ENCODE measurements around the gene KPRP.

The KPRP gene

GRCh38 chr1:152752225-152752624 is 5.6 kb upstream of the KPRP start:
- Histone ChIP-seq H3K27ac (ENCODE audit: low read length) (no peak overlapping the region), H3K27me3 (ENCODE audit: insufficient read depth, low read length) (no peaks in the 10 kb centered on the region), H3K4me3 (ENCODE audit: low read length) (no peak overlapping the region), H3K36me3 (ENCODE audit: insufficient read depth, low read depth, low read length) (no peaks in the 10 kb centered on the region), H3K9me3 (ENCODE audit: insufficient read depth, low read depth, low read length) (peaks cover 45% of the 10 kb centered on the region), H3K9ac (ENCODE audit: low read depth, low read length) (no peak overlapping the region), H3K4me1 (ENCODE audit: insufficient read depth, low read length) (no peaks in the 10 kb centered on the region)

- Histone ChIP-seq H3K27ac (ENCODE audit: low read length) (no peak overlapping the region), H3K4me1 (ENCODE audit: insufficient read depth, low read length) (no peaks in the 10 kb centered on the region), H3K4me3 (ENCODE audit: low read length) (no peak overlapping the region), H3K27me3 (ENCODE audit: insufficient read depth, low read length) (no peaks in the 10 kb centered on the region), H3K9me3 (ENCODE audit: insufficient read depth, low read depth, low read length) (peaks cover 46% of the 10 kb centered on the region), H3K36me3 (ENCODE audit: insufficient read depth, low read depth, low read length) (no peaks in the 10 kb centered on the region), H3K9ac (ENCODE audit: low read depth, low read length) (no peak overlapping the region)
These were observed 4.2 kb upstream of the KPRP start for GRCh38 chr1:152753586-152753985.

GRCh38 chr1:152756872-152757271 is 953 bp upstream of the KPRP start:
- H3K27me3 ChIP-seq (ENCODE audit: insufficient read depth, low read length) = no peaks in the 10 kb centered on the region

GRCh38 chr1:152758636-152759035 is 811 bp downstream of the KPRP start:
- Histone ChIP-seq H3K4me3 (ENCODE audit: low read length) (no peak overlapping the region), H3K9me3 (ENCODE audit: insufficient read depth, low read depth, low read length) (peaks cover 68% of the 10 kb centered on the region), H3K27me3 (ENCODE audit: insufficient read depth, low read length) (no peaks in the 10 kb centered on the region), H3K4me1 (ENCODE audit: insufficient read depth, low read length) (no peaks in the 10 kb centered on the region), H3K36me3 (ENCODE audit: insufficient read depth, low read depth, low read length) (no peaks in the 10 kb centered on the region), H3K27ac (ENCODE audit: low read length) (no peak overlapping the region), H3K9ac (ENCODE audit: low read depth, low read length) (no peak overlapping the region)

More at GRCh38 chr1:152756872-152757271, 953 bp upstream of the KPRP start:
- peaks cover 67% of the 10 kb centered on the region for H3K9me3 ChIP-seq (ENCODE audit: insufficient read depth, low read depth, low read length)
- H3K4me3 ChIP-seq (ENCODE audit: low read length) = no peak overlapping the region
- H3K36me3 ChIP-seq (ENCODE audit: insufficient read depth, low read depth, low read length) = no peaks in the 10 kb centered on the region
- H3K27ac ChIP-seq (ENCODE audit: low read length) = no peak overlapping the region
- H3K9ac ChIP-seq (ENCODE audit: low read depth, low read length) = no peak overlapping the region
- no peaks in the 10 kb centered on the region for H3K4me1 ChIP-seq (ENCODE audit: insufficient read depth, low read length)

GRCh38 chr1:152759453-152760173 is 1.8 kb downstream of the KPRP start:
- H3K9me3 ChIP-seq (ENCODE audit: insufficient read depth, low read depth, low read length) = peaks cover 67% of the 10 kb centered on the region
- no peak overlapping the region for H3K27ac ChIP-seq (ENCODE audit: low read length)
- no peaks in the 10 kb centered on the region for H3K36me3 ChIP-seq (ENCODE audit: insufficient read depth, low read depth, low read length)
- H3K9ac ChIP-seq (ENCODE audit: low read depth, low read length) = no peak overlapping the region
- H3K27me3 ChIP-seq (ENCODE audit: insufficient read depth, low read length) = no peaks in the 10 kb centered on the region
- no peaks in the 10 kb centered on the region for H3K4me1 ChIP-seq (ENCODE audit: insufficient read depth, low read length)
- H3K4me3 ChIP-seq (ENCODE audit: low read length) = no peak overlapping the region

- Histone ChIP-seq H3K9ac (ENCODE audit: low read depth, low read length) (no peak overlapping the region), H3K27ac (ENCODE audit: low read length) (no peak overlapping the region), H3K36me3 (ENCODE audit: insufficient read depth, low read depth, low read length) (no peaks in the 10 kb centered on the region), H3K9me3 (ENCODE audit: insufficient read depth, low read depth, low read length) (peaks cover 69% of the 10 kb centered on the region), H3K27me3 (ENCODE audit: insufficient read depth, low read length) (no peaks in the 10 kb centered on the region), H3K4me1 (ENCODE audit: insufficient read depth, low read length) (no peaks in the 10 kb centered on the region), H3K4me3 (ENCODE audit: low read length) (no peak overlapping the region)
These were observed 2.8 kb downstream of the KPRP start for GRCh38 chr1:152760551-152761190.

- no peaks in the 10 kb centered on the region for H3K36me3 ChIP-seq (ENCODE audit: insufficient read depth, low read depth, low read length)
- H3K27me3 ChIP-seq (ENCODE audit: insufficient read depth, low read length) = no peaks in the 10 kb centered on the region
- no peak overlapping the region for H3K27ac ChIP-seq (ENCODE audit: low read length)
- H3K4me3 ChIP-seq (ENCODE audit: low read length) = no peak overlapping the region
- H3K9ac ChIP-seq (ENCODE audit: low read depth, low read length) = no peak overlapping the region
- no peaks in the 10 kb centered on the region for H3K4me1 ChIP-seq (ENCODE audit: insufficient read depth, low read length)
- peaks cover 71% of the 10 kb centered on the region for H3K9me3 ChIP-seq (ENCODE audit: insufficient read depth, low read depth, low read length)
These were observed 3.9 kb downstream of the KPRP start for GRCh38 chr1:152761609-152762213.

- Histone ChIP-seq H3K4me3 (ENCODE audit: low read length) (no peak overlapping the region), H3K27me3 (ENCODE audit: insufficient read depth, low read length) (no peaks in the 10 kb centered on the region), H3K27ac (ENCODE audit: low read length) (no peak overlapping the region), H3K36me3 (ENCODE audit: insufficient read depth, low read depth, low read length) (no peaks in the 10 kb centered on the region), H3K9ac (ENCODE audit: low read depth, low read length) (no peak overlapping the region), H3K4me1 (ENCODE audit: insufficient read depth, low read length) (no peaks in the 10 kb centered on the region), H3K9me3 (ENCODE audit: insufficient read depth, low read depth, low read length) (peaks cover 54% of the 10 kb centered on the region)
These were observed 11.2 kb downstream of the KPRP start for GRCh38 chr1:152768847-152769533.

GRCh38 chr1:152770411-152770810 is 12.6 kb downstream of the KPRP start:
- no peak overlapping the region for H3K9ac ChIP-seq (ENCODE audit: low read depth, low read length)
- no peaks in the 10 kb centered on the region for H3K36me3 ChIP-seq (ENCODE audit: insufficient read depth, low read depth, low read length)
- H3K4me3 ChIP-seq (ENCODE audit: low read length) = no peak overlapping the region
- no peak overlapping the region for H3K27ac ChIP-seq (ENCODE audit: low read length)
- H3K27me3 ChIP-seq (ENCODE audit: insufficient read depth, low read length) = no peaks in the 10 kb centered on the region
- peaks cover 55% of the 10 kb centered on the region for H3K9me3 ChIP-seq (ENCODE audit: insufficient read depth, low read depth, low read length)
- no peaks in the 10 kb centered on the region for H3K4me1 ChIP-seq (ENCODE audit: insufficient read depth, low read length)

- no peaks in the 10 kb centered on the region for H3K36me3 ChIP-seq (ENCODE audit: insufficient read depth, low read depth, low read length)
- H3K4me3 ChIP-seq (ENCODE audit: low read length) = no peak within 1 kb of the TSS
- peaks cover 36% of the 10 kb centered on the region for H3K9me3 ChIP-seq (ENCODE audit: insufficient read depth, low read depth, low read length)
These were observed 17.1 kb downstream of the KPRP start, which contains the start of gene LCE1F for GRCh38 chr1:152774875-152775274. Gene LCE1F (plus strand): TSS chr1:152775140. CDS start chr1:152776372, 1,232 bp downstream.

GRCh38 chr1:152776361-152776760 is 18.5 kb downstream of the KPRP start:
- H3K27me3 ChIP-seq (ENCODE audit: insufficient read depth, low read length) = no peaks in the 10 kb centered on the region
- H3K4me3 ChIP-seq (ENCODE audit: low read length) = no peak overlapping the region
- no peak overlapping the region for H3K27ac ChIP-seq (ENCODE audit: low read length)
- H3K9me3 ChIP-seq (ENCODE audit: insufficient read depth, low read depth, low read length) = peaks cover 32% of the 10 kb centered on the region
- no peak overlapping the region for H3K9ac ChIP-seq (ENCODE audit: low read depth, low read length)
- no peaks in the 10 kb centered on the region for H3K4me1 ChIP-seq (ENCODE audit: insufficient read depth, low read length)
- H3K36me3 ChIP-seq (ENCODE audit: insufficient read depth, low read depth, low read length) = no peaks in the 10 kb centered on the region

More at GRCh38 chr1:152774875-152775274, 17.1 kb downstream of the KPRP start, which contains the start of gene LCE1F:
- no peaks in the 10 kb centered on the region for H3K27me3 ChIP-seq (ENCODE audit: insufficient read depth, low read length)
- no peak within 1 kb of the TSS for H3K9ac ChIP-seq (ENCODE audit: low read depth, low read length)
- no peaks in the 10 kb centered on the region for H3K4me1 ChIP-seq (ENCODE audit: insufficient read depth, low read length)
- H3K27ac ChIP-seq (ENCODE audit: low read length) = no peak within 1 kb of the TSS
